BLaER1 treated with 17β-estradiol and CSF1 and Interleukin-3, amounts not matched to agents 10 nM and 100 nM (cell line): ENCODE measurements around the gene SDR9C7.
"Not testable (repeated sequence)": the region's sequence is repeated elsewhere in the genome, so short reads cannot be mapped to it uniquely, and the experiment has no call there.

ENCODE experiments used
- H3K27ac ChIP-seq, 11 experiments: shearing (Covaris generic); formaldehyde crosslinking; 2 replicates each; pipeline ENCODE4 v1.8.1; 2022
- H3K27me3 ChIP-seq, 11 experiments: shearing (Covaris generic); formaldehyde crosslinking; 2 replicates each; pipeline ENCODE4 v1.8.1; 2022
- H3K36me3 ChIP-seq, 11 experiments: shearing (Covaris generic); formaldehyde crosslinking; 2 replicates each; pipeline ENCODE4 v1.8.1; 2022
- H3K4me1 ChIP-seq, 10 experiments: shearing (Covaris generic); formaldehyde crosslinking; 2 replicates each; pipeline ENCODE4 v1.8.1; 2022
- H3K4me2 ChIP-seq, 11 experiments: shearing (Covaris generic); formaldehyde crosslinking; 2 replicates each; pipeline ENCODE4 v1.8.1; 2022
- H3K4me3 ChIP-seq, 10 experiments: shearing (Covaris generic); formaldehyde crosslinking; 2 replicates each; pipeline ENCODE4 v1.8.1; 2022
- H3K9ac ChIP-seq, 11 experiments: shearing (Covaris generic); formaldehyde crosslinking; 2 replicates each; pipeline ENCODE4 v1.8.1; 2022
- H3K9me3 ChIP-seq, 11 experiments: shearing (Covaris generic); formaldehyde crosslinking; replicated peaks in 1 of 11; 2 replicates each; pipeline ENCODE4 v1.8.1; 2022
- H4K20me1 ChIP-seq, 11 experiments: shearing (Covaris generic); formaldehyde crosslinking; 2 replicates each; pipeline ENCODE4 v1.8.1; 2022
- Cebpa-rat ChIP-seq, 11 experiments: shearing (Covaris generic); IDR thresholded peaks; 2 replicates each; pipeline ENCODE4 v1.8.1; 2022

The SDR9C7 gene

GRCh38 chr12:56905852-56906251 is 28.4 kb downstream of the SDR9C7 start:
- Histone ChIP-seq H3K9me3 (peaks cover 69 to 85% (median 81%) of the 10 kb centered on the region in 11 experiments), H3K4me3 (no peak overlapping the region), H3K27ac (no peak overlapping the region), H3K27me3 (no peaks in the 10 kb centered on the region), H3K4me2 (no peak overlapping the region), H4K20me1 (no peaks in the 10 kb centered on the region), H3K4me1 (no peaks in the 10 kb centered on the region), H3K9ac (no peak overlapping the region), H3K36me3 (peaks cover 0 to 10% (median 2%) of the 10 kb centered on the region in 11 experiments; a peak in 6 of 22 replicates)
- TF ChIP-seq Cebpa-rat (IDR thresholded peaks at IDR 0.05) = no peak

GRCh38 chr12:56903374-56903773 is 30.8 kb downstream of the SDR9C7 start:
- no peak for TF ChIP-seq Cebpa-rat (IDR thresholded peaks at IDR 0.05)
- no peaks in the 10 kb centered on the region for H3K4me1 ChIP-seq
- H3K9me3 ChIP-seq = peaks cover 68 to 84% (median 75%) of the 10 kb centered on the region in 11 experiments
- H3K36me3 ChIP-seq = peaks cover 0 to 11% (median 0%) of the 10 kb centered on the region in 11 experiments; a peak in 3 of 22 replicates
- H3K27ac ChIP-seq = no peak overlapping the region
- no peak overlapping the region for H3K9ac ChIP-seq
- no peak overlapping the region for H3K4me3 ChIP-seq
- no peaks in the 10 kb centered on the region for H4K20me1 ChIP-seq
- no peak overlapping the region for H3K4me2 ChIP-seq
- H3K27me3 ChIP-seq = no peaks in the 10 kb centered on the region

GRCh38 chr12:56901313-56901712 is 32.9 kb downstream of the SDR9C7 start:
- H3K4me3 ChIP-seq = peak overlapping the region in 2 of 10 experiments; percentile 8 to 24; a peak in 2 of 20 replicates
- not testable (repeated sequence) for H3K9ac ChIP-seq, H4K20me1 ChIP-seq, H3K27me3 ChIP-seq, H3K27ac ChIP-seq, H3K4me2 ChIP-seq, H3K4me1 ChIP-seq
- H3K36me3 ChIP-seq = peaks cover 0 to 11% (median 0%) of the 10 kb centered on the region in 11 experiments; a peak in 3 of 22 replicates
- H3K9me3 ChIP-seq = peaks cover 60 to 83% (median 67%) of the 10 kb centered on the region in 11 experiments

GRCh38 chr12:56900583-56900982 is 33.6 kb downstream of the SDR9C7 start:
- Histone ChIP-seq H3K9me3 (peaks cover 60 to 78% (median 67%) of the 10 kb centered on the region in 11 experiments), H3K27ac (no peak overlapping the region), H3K4me2 (no peak overlapping the region), H3K36me3 (peaks cover 0 to 11% (median 0%) of the 10 kb centered on the region in 11 experiments; a peak in 3 of 22 replicates), H3K4me3 (peak overlapping the region in 2 of 10 experiments; percentile 5 to 24; a peak in 2 of 20 replicates), H4K20me1 (no peaks in the 10 kb centered on the region), H3K27me3 (no peaks in the 10 kb centered on the region), H3K9ac (no peak overlapping the region), H3K4me1 (no peaks in the 10 kb centered on the region)
- no peak for TF ChIP-seq Cebpa-rat (IDR thresholded peaks at IDR 0.05)

- Histone ChIP-seq H3K36me3 (peaks cover 0 to 11% (median 0%) of the 10 kb centered on the region in 11 experiments; a peak in 3 of 22 replicates), H3K4me1 (no peaks in the 10 kb centered on the region), H3K4me2 (no peak overlapping the region), H3K27ac (no peak overlapping the region), H3K9ac (no peak overlapping the region), H3K4me3 (no peak overlapping the region), H3K9me3 (peaks cover 47 to 62% (median 52%) of the 10 kb centered on the region in 11 experiments), H4K20me1 (no peaks in the 10 kb centered on the region), H3K27me3 (no peaks in the 10 kb centered on the region)
- TF ChIP-seq Cebpa-rat (IDR thresholded peaks at IDR 0.05) = no peak
These were observed 35.3 kb downstream of the SDR9C7 start for GRCh38 chr12:56898938-56899337.

- no peak overlapping the region for H3K4me3 ChIP-seq
- H3K36me3 ChIP-seq = peaks cover 0 to 11% (median 0%) of the 10 kb centered on the region in 11 experiments; a peak in 3 of 22 replicates
- no peaks in the 10 kb centered on the region for H3K27me3 ChIP-seq
- no peak overlapping the region for H3K4me2 ChIP-seq
- no peak for TF ChIP-seq Cebpa-rat (IDR thresholded peaks at IDR 0.05)
- peaks cover 37 to 51% (median 42%) of the 10 kb centered on the region in 11 experiments for H3K9me3 ChIP-seq
- H4K20me1 ChIP-seq = no peaks in the 10 kb centered on the region
- H3K9ac ChIP-seq = no peak overlapping the region
- no peak overlapping the region for H3K27ac ChIP-seq
- H3K4me1 ChIP-seq = no peaks in the 10 kb centered on the region
These were observed 36.3 kb downstream of the SDR9C7 start for GRCh38 chr12:56897844-56898361.

GRCh38 chr12:56896082-56896481 is 38.1 kb downstream of the SDR9C7 start:
- Histone ChIP-seq H3K4me2 (no peak overlapping the region), H3K4me1 (no peaks in the 10 kb centered on the region), H3K27me3 (no peaks in the 10 kb centered on the region), H3K9me3 (peaks cover 19 to 35% (median 27%) of the 10 kb centered on the region in 11 experiments), H3K9ac (no peak overlapping the region), H4K20me1 (no peaks in the 10 kb centered on the region), H3K27ac (no peak overlapping the region), H3K36me3 (peaks cover 0 to 11% (median 0%) of the 10 kb centered on the region in 11 experiments; a peak in 3 of 22 replicates), H3K4me3 (no peak overlapping the region)
- TF ChIP-seq Cebpa-rat (IDR thresholded peaks at IDR 0.05) = no peak

GRCh38 chr12:56894698-56895368 is 39.4 kb downstream of the SDR9C7 start:
- Histone ChIP-seq H3K4me2 (no peak overlapping the region), H4K20me1 (no peaks in the 10 kb centered on the region), H3K4me3 (no peak overlapping the region), H3K36me3 (peaks cover 0 to 2% (median 0%) of the 10 kb centered on the region in 11 experiments; a peak in 1 of 22 replicates), H3K27ac (no peak overlapping the region), H3K27me3 (no peaks in the 10 kb centered on the region), H3K9me3 (peaks cover 6 to 23% (median 14%) of the 10 kb centered on the region in 11 experiments), H3K4me1 (no peaks in the 10 kb centered on the region), H3K9ac (no peak overlapping the region)
- TF ChIP-seq Cebpa-rat (IDR thresholded peaks at IDR 0.05) = no peak

- H3K4me3 ChIP-seq, H3K36me3 ChIP-seq, H4K20me1 ChIP-seq, H3K4me1 ChIP-seq, H3K9ac ChIP-seq, H3K27ac ChIP-seq, H3K4me2 ChIP-seq, H3K27me3 ChIP-seq: not testable (repeated sequence)
- H3K9me3 ChIP-seq = peaks cover 7 to 18% (median 14%) of the 10 kb centered on the region in 11 experiments
These were observed 42.3 kb downstream of the SDR9C7 start for GRCh38 chr12:56891885-56892284.

GRCh38 chr12:56886319-56886718 is 47.9 kb downstream of the SDR9C7 start:
- H4K20me1 ChIP-seq = no peaks in the 10 kb centered on the region
- TF ChIP-seq Cebpa-rat (IDR thresholded peaks at IDR 0.05) = no peak
- H3K9me3 ChIP-seq = peaks cover 63 to 71% (median 69%) of the 10 kb centered on the region in 11 experiments

More at GRCh38 chr12:56886319-56886718, 47.9 kb downstream of the SDR9C7 start:
- H3K4me3 ChIP-seq = no peak overlapping the region
- H3K4me1 ChIP-seq = no peaks in the 10 kb centered on the region
- no peaks in the 10 kb centered on the region; a peak in 1 of 22 replicates for H3K36me3 ChIP-seq
- no peak overlapping the region for H3K27ac ChIP-seq
- H3K4me2 ChIP-seq = no peak overlapping the region
- no peak overlapping the region for H3K9ac ChIP-seq
- H3K27me3 ChIP-seq = no peaks in the 10 kb centered on the region
